Endothelial cell of umbilical vein (primary cell): ENCODE data around the gene POU2AF1.

ENCODE experiments used
- POLR2A ChIP-seq: IDR thresholded peaks from 2 replicates; pipeline ENCODE4 v1.6.1; 2012; ENCODE audit warnings: low read depth, mild to moderate bottlenecking, control low read depth, low read length
- TF ChIP-seq, protein P1 (sequence below), 2 donors: IDR thresholded peaks; 1 replicate in 1 of 2; 2 replicates in 1 of 2; pipeline ENCODE4 v1.5.1; 2011; ENCODE audit warnings: low read length in 2 of 2, mild to moderate bottlenecking in 2 of 2, moderate library complexity in 2 of 2, control low read depth in 1 of 2, inconsistent platforms in 1 of 2, low read depth in 1 of 2; ENCODE audit not compliant: insufficient read depth in 1 of 2; ENCODE audit errors: extremely low read depth in 1 of 2

DNA sequence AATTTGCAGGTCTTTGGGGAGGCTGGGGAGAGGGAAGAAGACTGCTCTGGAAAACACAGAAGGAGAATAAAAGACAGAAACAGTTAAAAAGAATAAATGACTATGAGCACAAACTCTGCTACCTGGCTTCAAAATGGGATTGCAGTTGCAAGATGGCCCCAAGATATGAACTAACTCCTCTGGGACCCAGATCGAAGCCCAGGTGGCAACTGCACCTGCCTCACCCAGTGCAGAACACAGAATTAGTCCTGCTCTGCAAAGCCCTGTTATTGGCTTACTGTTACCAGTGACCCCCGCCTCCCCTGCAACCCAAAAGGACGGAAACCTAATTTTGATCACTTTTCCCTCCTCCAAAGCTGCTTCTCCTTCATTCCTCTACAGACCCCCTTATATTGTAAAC, 35.9 kb upstream of the POU2AF1 start:
- TF ChIP-seq POLR2A = no peak
- TF ChIP-seq, protein P1, sequence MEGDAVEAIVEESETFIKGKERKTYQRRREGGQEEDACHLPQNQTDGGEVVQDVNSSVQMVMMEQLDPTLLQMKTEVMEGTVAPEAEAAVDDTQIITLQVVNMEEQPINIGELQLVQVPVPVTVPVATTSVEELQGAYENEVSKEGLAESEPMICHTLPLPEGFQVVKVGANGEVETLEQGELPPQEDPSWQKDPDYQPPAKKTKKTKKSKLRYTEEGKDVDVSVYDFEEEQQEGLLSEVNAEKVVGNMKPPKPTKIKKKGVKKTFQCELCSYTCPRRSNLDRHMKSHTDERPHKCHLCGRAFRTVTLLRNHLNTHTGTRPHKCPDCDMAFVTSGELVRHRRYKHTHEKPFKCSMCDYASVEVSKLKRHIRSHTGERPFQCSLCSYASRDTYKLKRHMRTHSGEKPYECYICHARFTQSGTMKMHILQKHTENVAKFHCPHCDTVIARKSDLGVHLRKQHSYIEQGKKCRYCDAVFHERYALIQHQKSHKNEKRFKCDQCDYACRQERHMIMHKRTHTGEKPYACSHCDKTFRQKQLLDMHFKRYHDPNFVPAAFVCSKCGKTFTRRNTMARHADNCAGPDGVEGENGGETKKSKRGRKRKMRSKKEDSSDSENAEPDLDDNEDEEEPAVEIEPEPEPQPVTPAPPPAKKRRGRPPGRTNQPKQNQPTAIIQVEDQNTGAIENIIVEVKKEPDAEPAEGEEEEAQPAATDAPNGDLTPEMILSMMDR (IDR thresholded peaks at IDR 0.05; ENCODE audit: extremely low read depth in 1 of 2, insufficient read depth in 1 of 2, low read depth in 1 of 2, low read length in 2 of 2) = no peak
